ENCODE measurements around the gene RYR3. TPM values are rescaled to one million over a fixed set of nuclear protein-coding genes. Genes with fewer than 3 reads are reported as not detected.
A peak's percentile ranks its signal among the peaks of the same experiment; 100 is the strongest.

RYR3 gene
- total RNA-seq, 1 donor: not detected

DNA sequence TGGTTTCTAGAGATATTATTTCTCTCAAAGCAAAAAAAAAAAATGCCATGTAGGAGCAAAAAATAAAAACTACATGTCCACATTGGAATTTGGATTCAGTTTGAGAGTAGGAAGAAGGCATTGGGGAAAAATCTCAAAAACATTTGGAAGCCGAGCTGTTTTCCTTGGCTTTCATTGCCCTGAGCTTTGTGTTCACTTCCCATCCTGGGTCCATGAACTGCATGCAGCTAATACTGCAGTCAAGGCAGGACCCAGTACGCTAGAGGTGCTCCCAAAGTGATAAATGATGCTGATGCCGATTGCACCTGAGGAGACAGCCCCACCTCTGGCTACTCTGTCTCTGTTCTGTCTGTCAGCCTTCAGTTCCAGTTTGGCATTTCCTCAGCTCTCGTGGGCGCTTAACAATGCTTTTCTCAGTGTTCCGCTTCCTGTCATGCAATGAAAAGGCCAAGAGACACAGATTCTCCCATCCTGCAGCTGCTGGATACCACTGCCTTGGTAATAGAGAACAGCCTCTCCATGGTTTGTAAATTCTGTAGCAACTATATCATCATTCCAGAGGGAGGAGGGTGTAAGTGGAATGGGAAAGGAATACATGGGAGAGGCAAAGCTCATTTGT lies 181.8 kb downstream of the RYR3 start:
- TF ChIP-seq, protein P1, sequence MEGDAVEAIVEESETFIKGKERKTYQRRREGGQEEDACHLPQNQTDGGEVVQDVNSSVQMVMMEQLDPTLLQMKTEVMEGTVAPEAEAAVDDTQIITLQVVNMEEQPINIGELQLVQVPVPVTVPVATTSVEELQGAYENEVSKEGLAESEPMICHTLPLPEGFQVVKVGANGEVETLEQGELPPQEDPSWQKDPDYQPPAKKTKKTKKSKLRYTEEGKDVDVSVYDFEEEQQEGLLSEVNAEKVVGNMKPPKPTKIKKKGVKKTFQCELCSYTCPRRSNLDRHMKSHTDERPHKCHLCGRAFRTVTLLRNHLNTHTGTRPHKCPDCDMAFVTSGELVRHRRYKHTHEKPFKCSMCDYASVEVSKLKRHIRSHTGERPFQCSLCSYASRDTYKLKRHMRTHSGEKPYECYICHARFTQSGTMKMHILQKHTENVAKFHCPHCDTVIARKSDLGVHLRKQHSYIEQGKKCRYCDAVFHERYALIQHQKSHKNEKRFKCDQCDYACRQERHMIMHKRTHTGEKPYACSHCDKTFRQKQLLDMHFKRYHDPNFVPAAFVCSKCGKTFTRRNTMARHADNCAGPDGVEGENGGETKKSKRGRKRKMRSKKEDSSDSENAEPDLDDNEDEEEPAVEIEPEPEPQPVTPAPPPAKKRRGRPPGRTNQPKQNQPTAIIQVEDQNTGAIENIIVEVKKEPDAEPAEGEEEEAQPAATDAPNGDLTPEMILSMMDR (IDR thresholded peaks at IDR 0.05; ENCODE audit: insufficient read depth, low read depth, low read length): no peak
- no peak for DNase-seq (ENCODE audit: low read depth)
- H3K4me3 ChIP-seq (ENCODE audit: low read depth, low read length): no peak overlapping the region

DNA sequence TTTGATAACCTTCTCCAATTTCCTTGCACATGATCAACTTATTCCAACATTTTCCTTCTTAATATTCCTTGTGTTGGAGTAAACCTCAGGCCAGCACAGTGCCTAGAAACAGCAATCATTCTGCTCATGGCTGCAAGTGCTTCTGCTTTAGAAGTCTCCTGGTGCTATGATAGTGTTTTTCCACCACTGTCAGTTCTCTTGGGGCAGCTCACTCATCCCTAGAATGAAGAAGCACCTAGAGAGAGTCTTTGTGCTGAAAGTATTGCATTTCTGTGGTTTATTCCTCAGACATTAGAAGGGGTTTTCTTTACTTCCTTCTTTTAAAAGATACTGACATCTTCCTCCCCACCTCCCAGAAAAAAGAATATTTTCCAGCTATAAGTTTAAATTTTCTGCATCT lies 183.5 kb downstream of the RYR3 start:
- H3K4me3 ChIP-seq (ENCODE audit: low read depth, low read length): no peak overlapping the region
- DNase-seq (ENCODE audit: low read depth): no peak
- TF ChIP-seq, protein P1 (IDR thresholded peaks at IDR 0.05; ENCODE audit: insufficient read depth, low read depth, low read length): no peak

DNA sequence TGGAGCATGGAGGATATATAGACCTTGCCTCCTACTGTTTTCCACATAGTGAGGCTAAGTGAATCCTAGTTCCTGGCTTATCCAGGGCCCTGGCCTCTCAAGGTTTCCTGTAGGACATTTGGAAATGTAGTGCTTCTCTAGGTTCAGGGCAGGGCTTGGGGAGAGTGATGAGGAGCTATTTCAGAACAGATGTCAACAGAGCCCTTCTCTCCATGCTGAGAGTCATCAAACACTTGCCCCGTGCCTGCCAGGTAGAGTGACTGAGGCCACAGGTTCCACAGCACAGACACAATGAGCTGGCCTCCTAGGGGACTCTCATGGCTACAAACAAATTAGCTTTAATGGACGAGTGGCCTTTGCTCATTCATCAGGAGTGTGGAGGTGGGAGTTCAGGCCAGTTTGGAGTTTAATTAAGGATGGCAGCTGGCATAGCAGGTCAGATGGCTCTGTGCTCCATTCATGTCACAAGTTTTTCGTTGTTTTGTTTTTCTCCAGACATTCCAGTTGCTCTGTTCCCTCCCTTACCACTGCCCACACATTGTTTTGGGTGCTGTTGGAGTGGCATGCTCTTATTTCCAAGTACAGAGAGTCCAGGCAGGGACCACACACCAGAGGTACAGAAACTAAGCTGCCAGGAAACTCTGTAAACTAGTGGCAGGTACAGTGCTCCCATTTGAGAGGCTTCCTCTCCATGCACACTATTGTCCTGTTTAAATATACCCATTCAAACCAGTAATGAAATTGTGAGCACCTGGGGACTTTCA lies 189.8 kb downstream of the RYR3 start:
- TF ChIP-seq, protein P1 (IDR thresholded peaks at IDR 0.05; ENCODE audit: insufficient read depth, low read depth, low read length): no peak
- H3K4me3 ChIP-seq (ENCODE audit: low read depth, low read length): no peak overlapping the region
- DNase-seq (ENCODE audit: low read depth): no peak

DNA sequence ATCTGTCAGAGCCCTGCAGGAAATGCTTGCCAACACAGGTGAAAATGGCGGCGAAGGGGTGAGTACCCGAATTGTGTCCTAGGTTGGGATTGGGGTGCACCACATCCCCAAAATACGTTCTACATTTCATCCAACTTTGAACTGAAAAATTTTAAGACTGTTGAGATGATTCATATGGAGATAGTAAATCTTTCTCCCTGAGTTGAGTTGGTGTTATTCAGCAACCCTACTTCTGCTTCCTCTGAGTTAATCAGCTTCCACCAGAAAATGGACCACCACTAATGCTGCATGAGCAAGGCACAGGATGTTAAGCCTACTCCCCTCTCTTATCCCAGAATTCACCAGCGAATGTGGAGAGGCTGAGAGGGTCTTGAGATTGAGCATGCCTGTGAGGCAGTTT lies 192.9 kb downstream of the RYR3 start:
- no peak for DNase-seq (ENCODE audit: low read depth)
- H3K4me3 ChIP-seq (ENCODE audit: low read depth, low read length): no peak overlapping the region
- TF ChIP-seq, protein P1 (IDR thresholded peaks at IDR 0.05; ENCODE audit: insufficient read depth, low read depth, low read length): no peak

DNA sequence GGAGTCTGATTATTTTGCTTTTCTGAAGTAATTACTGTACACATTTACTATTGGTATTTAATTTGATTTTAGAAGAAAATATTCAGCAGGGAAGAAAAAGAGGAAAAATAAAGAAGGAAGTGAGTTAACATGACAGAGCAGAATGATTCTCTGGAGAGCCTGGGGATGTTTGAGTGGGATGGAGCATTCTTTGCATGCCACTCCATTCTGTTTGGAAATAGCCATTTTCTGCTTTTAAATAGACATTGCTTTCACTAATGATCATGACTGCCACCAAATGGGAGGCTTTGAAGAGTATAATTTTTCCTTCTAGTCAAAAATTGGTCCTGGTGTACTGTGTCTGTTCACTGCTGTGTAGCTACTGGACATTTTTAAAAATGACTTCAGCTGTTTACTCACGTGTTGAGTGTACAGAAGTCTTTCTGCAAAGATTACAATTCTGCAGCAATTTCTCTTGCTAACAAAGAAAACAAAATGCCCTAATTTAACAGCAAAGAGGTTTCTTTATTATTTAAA lies 196.1 kb downstream of the RYR3 start:
- no peak overlapping the region for H3K4me3 ChIP-seq (ENCODE audit: low read depth, low read length)
- peak; percentile 5 for DNase-seq (ENCODE audit: low read depth)
- TF ChIP-seq, protein P1 (IDR thresholded peaks at IDR 0.05; ENCODE audit: insufficient read depth, low read depth, low read length): no peak

DNA sequence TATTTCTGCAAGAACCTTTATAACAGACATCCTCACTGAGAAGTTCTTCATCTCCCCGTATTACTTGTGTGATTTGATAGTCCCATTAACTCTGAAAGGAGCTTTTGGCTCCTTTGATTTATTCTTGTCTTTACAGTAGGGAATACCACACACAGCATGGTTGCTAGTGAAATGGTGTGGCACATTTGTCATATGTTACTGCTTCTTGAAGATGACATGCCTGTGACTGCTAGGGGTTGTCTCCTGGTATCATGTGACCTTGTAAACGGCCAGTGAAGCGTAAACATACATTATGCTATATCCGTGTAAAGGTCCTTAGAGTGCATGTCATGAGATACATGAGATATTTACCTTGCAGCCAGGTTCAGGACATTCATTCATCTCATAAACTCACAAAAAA lies 197.9 kb downstream of the RYR3 start:
- TF ChIP-seq, protein P1 (IDR thresholded peaks at IDR 0.05; ENCODE audit: insufficient read depth, low read depth, low read length): no peak
- H3K4me3 ChIP-seq (ENCODE audit: low read depth, low read length): no peak overlapping the region
- DNase-seq (ENCODE audit: low read depth): no peak

Measured in fibroblast of villous mesenchyme (primary cell).